GM19452 (cell line): ENCODE results near the gene GIPR.
"Not testable (repeated sequence)": the region's sequence is repeated elsewhere in the genome, so short reads cannot be mapped to it uniquely, and the experiment has no call there.

Experiments used
- ATAC-seq: cut with Tn5 transposase; IDR thresholded peaks from one replicate; pipeline ENCODE4 v1.9.1; 2021; ENCODE audit not compliant: unreplicated experiment

The GIPR gene, protein sequence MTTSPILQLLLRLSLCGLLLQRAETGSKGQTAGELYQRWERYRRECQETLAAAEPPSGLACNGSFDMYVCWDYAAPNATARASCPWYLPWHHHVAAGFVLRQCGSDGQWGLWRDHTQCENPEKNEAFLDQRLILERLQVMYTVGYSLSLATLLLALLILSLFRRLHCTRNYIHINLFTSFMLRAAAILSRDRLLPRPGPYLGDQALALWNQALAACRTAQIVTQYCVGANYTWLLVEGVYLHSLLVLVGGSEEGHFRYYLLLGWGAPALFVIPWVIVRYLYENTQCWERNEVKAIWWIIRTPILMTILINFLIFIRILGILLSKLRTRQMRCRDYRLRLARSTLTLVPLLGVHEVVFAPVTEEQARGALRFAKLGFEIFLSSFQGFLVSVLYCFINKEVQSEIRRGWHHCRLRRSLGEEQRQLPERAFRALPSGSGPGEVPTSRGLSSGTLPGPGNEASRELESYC

DNA sequence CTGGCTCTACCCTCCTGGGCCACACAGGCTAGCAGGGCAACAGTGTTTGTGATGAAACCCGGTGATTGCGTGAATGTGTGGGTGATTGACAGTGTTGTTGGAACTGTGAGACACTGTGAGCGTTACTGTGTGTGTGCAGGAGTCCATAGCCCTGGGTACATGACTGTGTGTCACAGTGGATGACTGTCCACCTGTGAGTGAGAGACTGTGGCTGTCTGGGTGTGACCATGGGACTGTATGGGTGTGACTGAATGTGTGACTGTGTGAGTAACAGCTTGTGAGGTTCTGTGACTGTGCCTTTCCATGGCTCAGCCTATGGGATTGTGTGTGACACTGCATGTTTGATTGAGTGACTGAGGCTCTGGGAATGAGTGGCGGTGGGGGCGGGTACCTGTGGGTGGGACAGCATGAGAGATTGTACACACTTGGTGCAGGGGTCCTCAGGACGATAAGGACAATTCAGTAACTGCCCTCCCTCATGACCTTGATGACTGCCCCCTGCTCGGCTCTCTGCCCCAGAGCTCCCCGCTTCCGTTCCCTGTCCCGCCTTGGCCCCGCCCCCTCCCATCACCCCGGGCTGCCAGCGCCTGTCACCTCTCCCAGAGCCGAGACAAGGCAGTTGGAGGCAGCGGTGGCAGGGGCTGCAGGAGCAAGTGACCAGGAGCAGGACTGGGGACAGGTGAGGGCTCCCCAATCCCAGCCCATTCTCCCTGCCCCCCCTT lies at the start of gene GIPR:
Gene GIPR (plus strand): TSS at position 602 of the 722 bp plus-strand sequence. CDS start 1,300 bp downstream, outside the sequence.
- no peak for ATAC-seq

DNA sequence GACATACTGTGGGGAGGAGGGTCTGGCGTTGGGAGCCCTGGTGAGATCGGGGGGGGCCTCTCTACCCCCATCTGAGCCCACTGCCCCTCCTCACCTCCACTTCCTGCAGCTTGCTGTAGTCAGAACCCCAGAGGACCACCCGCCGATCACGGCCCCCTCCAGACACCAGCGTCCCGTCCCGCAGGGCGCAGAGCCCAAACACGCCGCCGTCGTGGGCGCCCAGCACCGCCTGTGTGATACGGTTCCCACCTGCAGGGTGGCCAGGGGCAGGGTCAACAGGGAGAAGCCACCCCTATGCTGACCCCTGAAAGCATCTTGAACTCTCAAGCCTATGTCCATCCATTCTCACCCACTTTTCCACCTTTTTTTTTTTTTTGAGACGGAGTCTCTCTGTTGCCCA lies 46.6 kb upstream of the GIPR start:
- ATAC-seq: no peak

DNA sequence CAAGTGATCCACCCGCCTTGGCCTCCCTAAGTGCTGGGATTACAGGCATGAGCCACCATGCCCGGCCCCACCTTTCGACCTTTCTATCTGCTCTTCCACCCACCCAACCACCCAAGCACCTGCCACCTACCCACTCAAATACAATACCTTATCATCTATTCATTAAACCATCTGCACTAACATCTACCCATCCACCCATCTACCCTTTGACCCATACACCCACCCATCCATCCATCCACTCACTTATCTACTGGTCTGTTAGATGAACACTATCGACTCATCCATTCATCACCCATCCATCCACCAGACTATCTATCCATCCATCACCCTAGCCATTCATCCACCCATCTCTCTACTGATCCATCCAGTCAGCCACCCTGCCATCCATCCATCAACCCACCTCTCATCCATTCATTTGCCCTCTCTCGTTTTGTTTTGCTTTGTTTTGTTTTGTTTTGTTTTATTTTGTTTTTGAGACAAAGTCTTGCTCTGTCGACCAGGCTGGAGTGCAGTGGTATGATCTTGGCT lies 46.0 kb upstream of the GIPR start:
- no peak for ATAC-seq

DNA sequence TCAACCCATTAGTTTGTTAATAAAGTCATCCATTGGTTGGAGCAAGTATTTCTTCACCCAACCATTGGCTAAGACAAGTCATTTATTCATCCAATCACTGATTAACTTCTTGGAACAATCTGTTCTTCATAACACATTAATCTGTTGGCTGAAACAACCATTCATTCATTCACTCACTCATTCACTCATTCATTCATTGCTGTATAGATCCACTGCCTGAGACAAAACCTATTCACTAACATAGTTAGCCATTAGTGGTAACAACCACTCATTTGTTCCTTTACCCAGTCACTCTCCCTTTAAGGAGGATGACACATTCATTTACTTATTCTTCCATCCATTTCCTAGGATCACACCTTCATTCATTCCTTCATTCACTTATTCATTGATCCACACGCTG lies 44.0 kb upstream of the GIPR start:
- ATAC-seq: no peak

DNA sequence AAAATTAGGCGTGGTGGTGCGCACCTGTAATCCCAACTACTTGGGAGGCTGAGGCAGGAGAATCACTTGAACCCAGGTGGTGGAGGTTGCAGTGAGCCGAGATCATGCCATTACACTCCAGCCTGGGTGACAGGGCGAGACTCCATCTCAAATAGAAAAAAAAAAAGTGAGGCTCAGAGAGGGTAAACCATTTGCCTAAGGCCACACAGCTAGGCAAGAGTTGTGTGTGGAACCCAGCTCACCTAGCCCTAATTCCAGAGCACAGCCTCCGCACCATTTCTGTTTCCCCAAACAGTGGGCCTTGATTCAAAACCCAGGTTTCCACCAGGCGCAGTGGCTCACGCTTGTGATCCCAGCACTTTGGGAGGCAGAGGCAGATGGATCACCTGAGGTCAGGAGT lies 39.8 kb upstream of the GIPR start:
- ATAC-seq: not testable (repeated sequence)

DNA sequence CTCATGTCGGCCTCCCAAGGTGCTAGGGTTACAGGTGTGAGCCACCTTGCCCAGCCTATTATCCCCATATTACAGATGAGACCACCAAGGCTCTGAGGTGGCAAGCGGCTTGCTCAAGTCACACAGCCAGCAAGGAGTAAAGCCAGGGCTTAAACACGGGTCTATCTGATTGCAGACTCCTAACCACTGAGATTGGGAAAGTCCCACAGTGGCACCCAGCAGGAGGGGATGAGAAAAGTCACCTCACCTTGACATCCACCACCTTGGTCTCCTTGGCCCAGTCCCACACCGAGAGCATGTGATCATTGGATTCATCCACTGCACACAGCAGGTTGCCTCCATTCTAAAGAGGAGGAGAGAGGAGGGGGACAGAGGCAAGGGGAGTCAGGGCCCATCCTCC lies 38.3 kb upstream of the GIPR start:
- no peak for ATAC-seq

DNA sequence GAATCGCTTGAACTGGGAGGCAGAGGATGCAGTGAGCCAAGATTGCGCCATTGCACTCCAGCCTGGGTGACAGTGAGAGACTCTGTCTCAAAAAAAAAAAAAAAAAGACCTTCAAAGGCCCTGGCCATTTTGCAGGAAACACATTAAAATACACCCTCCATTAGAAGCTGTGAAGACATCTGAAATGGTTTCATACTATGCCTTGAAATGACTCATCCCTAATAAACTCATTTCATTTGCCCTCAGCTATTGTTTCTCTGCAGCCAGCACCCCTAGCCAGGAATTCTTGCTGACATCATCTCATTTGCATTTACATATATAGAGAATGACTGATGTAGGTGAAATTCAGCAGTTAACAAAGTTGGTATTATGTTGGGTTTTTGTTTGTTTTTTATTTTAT lies 37.6 kb upstream of the GIPR start:
- no peak for ATAC-seq

DNA sequence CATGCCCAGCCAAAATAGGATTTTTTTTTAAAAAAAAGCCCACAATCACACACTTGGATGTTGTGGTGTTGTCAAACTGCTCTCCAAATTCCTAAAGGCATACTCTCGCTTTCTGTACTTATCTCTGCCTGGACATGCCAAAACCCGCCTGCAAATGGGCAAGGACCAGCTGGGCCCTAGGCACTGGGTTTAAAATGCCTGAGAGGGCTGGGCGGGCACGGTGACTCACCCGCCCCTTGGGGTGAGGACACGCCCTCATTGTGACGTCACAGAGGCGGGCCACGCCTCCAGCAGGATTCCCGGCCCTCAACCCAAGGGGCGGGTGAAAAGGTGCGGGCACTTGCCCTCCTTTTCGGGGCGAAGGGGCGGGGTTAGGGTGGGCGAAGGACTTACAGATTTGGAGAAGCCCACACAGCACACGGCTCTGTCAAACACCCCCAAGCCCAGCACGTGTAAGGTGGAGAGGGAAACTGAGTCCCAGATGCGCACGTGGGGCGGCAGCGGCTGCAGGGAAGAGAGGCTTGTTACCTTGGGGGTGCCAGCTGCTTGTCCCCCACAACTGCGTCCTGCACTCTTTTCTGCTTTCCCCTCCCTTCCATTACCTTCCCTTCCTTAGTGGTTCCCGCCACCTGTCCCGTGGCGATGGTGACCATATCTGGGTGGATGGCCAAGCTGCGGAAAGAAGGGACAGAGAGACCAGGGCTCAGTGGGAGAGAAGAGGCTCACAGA lies 35.4 kb upstream of the GIPR start:
- no peak for ATAC-seq

DNA sequence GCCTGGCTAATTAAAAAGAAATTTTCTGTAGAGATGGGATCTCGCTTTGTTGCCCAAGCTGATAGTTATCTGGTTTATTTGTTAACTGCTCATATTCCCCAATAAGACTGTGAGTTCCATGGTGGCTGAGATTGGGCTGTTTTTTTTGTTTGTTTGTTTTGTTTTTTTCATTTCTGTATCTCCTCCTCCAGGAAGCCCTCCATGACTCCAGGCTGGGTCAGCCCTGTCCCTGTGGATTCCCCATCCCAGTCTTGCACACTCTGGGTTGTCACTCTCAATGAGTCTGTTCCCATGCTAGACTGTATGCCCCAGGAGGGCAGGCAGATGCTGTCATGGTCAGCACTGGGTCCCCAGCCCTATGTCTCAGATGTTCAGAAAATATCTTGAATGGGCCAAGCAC lies 31.7 kb upstream of the GIPR start:
- no peak for ATAC-seq

DNA sequence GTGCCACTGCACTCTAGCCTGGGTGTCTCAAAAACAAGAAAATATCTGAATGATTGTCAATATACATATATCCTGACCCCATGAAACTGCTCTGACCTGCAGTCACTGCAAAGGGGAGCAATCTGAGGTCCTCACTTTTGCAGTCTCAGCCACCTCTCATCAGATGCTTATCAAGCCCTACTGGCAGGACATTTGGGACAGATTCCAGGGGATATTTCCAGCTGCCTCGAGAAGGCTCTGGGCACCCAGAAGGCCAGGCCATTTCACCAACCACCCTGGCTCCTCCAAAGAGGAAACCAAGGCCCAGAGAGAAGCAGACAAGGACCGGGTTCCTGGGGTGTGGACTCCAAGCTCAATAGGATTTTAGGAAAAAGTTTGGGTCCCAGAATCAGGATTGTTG lies 31.1 kb upstream of the GIPR start:
- no peak for ATAC-seq

DNA sequence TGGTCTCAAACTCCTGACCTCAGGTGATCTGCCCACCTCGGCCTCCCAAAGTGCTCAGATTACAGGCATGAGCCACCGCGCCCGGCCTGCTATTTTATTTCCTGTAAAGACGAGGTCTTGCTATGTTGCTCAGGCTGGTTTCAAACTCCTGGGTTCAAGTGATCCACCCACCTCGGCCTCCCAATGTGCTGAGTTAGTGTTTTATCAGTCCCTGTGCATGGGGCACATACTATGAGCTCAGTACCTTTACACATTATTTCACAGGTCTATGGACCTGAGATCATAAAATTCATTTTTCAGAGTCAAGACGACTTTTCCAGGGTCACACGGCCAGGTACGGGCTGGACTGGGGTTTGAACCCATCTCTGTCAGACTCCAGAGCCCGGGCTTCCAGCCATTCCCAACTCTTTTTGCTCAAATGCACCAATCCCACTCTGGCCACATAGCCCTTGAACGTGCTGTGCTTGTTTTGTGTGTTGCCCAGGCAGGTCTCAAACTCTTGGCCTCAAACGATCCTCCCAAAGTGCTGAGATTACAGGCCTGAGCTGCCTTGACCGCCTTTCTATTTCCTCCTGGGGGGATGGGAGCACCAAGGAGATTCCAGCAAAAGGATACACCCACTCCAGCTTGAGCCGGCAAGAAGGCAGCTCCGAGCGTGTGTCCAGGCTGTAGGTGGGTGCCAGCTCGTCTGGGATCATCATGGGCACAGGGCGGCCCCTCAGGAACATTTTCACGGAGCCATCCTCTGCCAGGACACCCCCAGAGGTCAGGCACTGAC lies 29.9 kb upstream of the GIPR start:
- ATAC-seq: no peak

DNA sequence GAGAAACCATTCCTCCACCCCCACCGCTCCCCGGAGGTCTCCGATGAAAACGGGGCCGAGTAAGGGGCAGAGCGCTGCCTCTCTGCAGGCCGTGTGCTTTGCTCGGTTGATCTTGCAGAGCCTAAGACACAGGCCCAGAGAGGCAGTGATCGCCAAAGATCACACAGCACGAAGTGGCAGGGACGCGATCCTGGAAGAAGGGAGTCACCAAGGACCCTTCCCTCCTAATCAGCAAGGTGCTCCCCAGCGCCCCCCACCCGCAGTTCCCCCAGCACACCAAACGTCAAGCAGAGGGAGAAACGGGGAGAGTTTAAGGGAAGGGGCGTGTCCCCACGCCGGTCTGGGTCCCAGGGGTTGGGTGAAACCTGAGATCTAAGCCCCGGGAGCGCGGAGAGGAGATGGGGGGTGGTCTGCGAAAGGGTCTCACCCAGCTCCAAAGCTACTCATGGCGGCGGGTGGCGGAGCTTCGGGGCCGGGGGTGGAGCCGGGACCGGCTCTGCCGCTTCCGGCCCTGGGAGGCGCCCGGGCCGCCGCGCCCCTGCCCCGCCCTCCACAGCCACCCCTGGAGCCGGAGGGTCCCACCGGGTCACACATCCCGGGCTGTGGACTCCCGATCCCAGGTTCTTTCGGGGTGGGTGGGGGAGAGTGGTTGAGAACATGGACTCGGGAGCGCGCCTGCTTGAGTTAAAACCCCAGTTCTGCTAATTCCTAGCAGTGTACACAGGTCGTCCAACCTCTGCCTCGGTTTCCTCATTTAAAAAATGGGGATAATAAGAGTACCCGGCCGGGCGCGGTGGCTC lies 28.9 kb upstream of the GIPR start, which contains the start of gene EML2:
Gene EML2 (minus strand): TSS at position 468 of the 800 bp plus-strand sequence. CDS start 21 bp downstream, at position 447.
- ATAC-seq: no peak

DNA sequence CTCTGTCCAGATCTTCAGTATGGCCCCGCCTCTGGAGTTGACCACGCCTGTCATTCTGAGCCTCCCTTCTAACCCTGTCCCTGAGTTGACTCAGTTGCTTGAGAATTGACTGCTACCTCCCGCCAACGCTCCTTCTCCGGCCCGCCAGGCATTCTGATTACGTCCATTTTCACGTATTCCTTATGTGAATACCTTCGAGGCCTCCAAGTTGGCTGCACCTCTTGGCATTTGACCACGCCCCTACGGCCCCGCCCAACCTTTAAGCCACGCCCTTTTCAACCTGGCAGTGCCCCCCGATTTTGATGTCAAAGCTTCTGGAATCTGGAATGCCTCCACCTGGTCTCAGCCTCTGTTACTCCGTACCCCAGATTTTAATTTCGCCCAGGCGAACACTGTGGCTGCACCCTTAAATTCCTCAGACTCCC lies 27.2 kb upstream of the GIPR start:
- no peak for ATAC-seq

DNA sequence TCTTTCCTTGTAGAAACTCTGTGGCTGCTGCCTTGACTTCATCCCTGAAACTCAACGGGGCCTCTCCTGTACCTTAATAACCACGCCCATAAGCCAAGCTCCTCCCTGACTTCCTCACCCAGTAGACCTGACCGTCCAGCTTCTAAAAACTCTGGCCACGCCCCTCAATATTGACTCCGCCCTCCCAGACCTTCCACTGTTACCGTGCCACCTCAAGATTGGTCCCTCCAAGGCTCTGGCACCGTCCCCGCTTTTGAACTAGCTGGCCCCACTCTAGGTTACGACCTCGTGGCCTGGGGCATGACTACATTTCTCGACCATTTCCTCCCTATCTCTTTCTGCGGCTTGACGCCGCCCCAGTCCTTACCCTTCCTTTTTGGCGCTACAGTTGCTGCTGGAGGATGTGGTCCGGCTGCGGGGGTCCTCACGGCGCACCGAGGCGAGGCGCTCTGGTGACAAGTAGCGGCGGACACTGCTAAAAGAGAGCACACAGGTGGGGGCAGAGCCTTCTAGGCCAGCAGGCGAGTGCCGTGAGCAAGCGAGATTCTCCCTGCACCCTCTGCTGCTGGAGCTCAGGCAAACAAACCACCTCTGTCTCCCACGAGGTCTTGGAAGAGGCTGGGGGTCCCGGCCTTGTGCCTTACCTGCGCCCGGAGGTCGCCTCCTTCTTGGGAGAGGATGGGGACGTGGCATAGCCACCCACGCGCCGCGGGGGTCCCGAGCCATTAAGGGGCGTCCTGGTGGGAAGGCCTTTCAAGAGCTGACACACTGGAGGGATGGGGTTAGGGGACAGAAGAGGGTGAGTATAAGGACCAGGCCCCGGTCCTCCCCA lies 26.5 kb upstream of the GIPR start:
- ATAC-seq: peak; percentile 44

DNA sequence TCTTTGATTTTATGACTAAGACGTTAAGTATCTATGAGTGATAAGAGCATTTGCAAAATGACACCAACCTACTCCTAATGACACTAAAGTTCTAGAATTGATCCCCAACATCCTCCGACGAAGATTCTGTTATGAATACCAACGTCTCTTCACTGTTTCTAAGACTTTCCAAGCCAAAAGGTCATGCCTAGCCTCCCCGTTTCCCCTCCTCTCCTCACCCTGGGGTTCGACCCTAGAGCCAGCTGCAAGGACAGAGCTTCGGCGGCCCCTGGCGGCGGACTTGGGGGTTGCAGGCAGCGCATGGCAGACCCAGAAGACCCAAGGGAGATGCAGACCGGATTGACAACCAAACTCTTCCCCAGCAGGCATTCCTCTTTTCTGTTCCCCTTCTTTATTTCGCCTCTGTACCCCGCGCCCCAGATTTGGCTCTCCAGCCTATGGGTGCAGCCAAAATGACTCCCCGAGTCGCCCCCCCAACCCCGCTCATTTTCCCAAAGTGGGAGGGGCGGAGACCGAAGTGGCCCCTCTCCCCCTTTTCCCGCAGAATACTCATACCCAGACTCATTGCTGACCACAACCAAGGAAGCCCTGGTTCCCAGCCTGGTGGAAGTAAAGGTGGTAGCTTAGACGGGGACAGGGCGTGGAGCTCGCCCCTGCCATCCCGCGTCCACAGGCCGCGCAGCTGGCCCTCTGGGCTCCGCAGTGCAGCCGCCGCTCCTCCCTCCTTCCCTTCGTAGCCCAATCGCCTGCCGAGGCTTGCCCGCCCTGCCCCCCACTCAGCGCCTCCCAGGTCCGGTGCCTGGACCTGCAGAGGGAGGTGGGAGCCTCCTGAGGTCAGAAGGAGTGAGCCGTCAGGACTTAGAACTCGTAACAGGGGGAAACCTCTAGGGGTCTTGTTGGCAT lies 24.7 kb upstream of the GIPR start:
- peak; percentile 36 for ATAC-seq

DNA sequence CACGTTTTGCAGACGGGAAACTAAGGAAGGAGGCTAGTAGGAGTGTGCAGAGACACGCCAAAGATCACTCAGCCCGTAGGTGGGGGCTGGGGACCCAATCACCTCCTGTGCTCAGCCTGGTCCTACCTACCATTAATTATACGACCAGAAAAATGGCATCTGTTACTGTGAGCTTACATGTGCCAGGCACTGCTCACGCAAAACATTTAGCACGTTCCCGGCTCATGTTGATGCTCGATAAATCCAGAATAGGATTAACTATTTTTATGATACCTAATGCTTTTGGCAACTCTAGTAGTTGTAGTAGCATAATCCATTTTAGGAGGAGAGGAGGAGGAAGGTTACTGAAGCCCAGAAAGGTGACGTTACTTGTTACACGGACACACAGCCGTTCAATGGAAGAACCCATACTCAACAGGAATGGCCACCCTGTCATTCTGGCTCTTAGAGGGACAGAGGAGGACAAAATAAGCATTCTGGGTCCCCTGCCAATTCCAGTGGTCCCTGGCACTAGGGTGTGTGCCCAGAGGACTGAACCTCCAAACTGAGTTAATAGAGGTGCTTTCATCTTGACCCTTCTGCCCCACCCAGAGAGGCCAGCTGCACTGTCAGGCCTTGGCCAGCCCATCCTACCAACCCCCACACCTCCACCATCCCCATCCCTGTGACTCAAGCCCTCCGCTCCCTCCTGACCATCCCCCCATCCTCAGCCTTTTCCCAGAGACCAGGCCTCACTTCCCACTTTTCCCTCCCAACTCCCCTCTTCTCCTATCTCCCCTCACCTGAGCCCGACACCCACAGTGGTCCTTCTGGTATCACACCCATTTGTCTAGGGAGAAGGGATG lies 23.9 kb upstream of the GIPR start:
- no peak for ATAC-seq
